ENCODE results near the gene KRT35. TPM values are rescaled to one million over a fixed set of nuclear protein-coding genes. Genes with fewer than 3 reads are reported as not detected.

Gene KRT35
- total and polyA plus RNA-seq, 4 donors, result not detected

- Histone ChIP-seq H3K4me1 (ENCODE audit: control insufficient read depth in 5 of 5, insufficient read depth in 5 of 5, low read length in 5 of 5) (peaks cover 0 to 4% (median 0%) of the 10 kb centered on the region in 5 donors), H3K27ac (ENCODE audit: low read depth in 1 of 2, low read length in 1 of 2) (no peak overlapping the region), H3K36me3 (ENCODE audit: control insufficient read depth in 4 of 4, insufficient read depth in 4 of 4, low read length in 4 of 4) (no peaks in the 10 kb centered on the region), H3K27me3 (ENCODE audit: control insufficient read depth in 3 of 3, insufficient read depth in 3 of 3, low read length in 2 of 3) (no peaks in the 10 kb centered on the region), H3K9me3 (ENCODE audit: control insufficient read depth in 4 of 4, insufficient read depth in 3 of 4, low read length in 3 of 4) (peaks cover 0 to under 1% (median 0%) of the 10 kb centered on the region in 4 donors), H3K4me3 (no peak overlapping the region), H3K9ac (ENCODE audit: insufficient read depth in 1 of 2, low read length in 2 of 2) (no peak overlapping the region)
- WGBS, 2 donors, result 77 to 82% methylated on average over 10 of the region's 10 CpGs
- TF ChIP-seq CTCF (IDR thresholded peaks at IDR 0.05; ENCODE audit: control extremely low read depth, extremely low read depth), result no peak
- no peak for ATAC-seq (ENCODE audit: insufficient read depth, low FRiP score)
- no peak for DNase-seq
These were observed 30.8 kb upstream of the KRT35 start for GRCh38 chr17:41511716-41512115.

- no peak for DNase-seq
- peaks cover 0 to 3% (median 0%) of the 10 kb centered on the region in 5 donors for H3K4me1 ChIP-seq (ENCODE audit: control insufficient read depth in 5 of 5, insufficient read depth in 5 of 5, low read length in 5 of 5)
- H3K9me3 ChIP-seq (ENCODE audit: control insufficient read depth in 4 of 4, insufficient read depth in 3 of 4, low read length in 3 of 4), result no peaks in the 10 kb centered on the region
- peak; percentile 31 for ATAC-seq (ENCODE audit: insufficient read depth, low FRiP score)
- TF ChIP-seq CTCF (IDR thresholded peaks at IDR 0.05; ENCODE audit: control extremely low read depth, extremely low read depth), result no peak
- H3K36me3 ChIP-seq (ENCODE audit: control insufficient read depth in 4 of 4, insufficient read depth in 4 of 4, low read length in 4 of 4), result no peaks in the 10 kb centered on the region
- peak overlapping the region in 1 of 2 donors; percentile 28 for H3K27ac ChIP-seq (ENCODE audit: low read depth in 1 of 2, low read length in 1 of 2)
- no peaks in the 10 kb centered on the region for H3K27me3 ChIP-seq (ENCODE audit: control insufficient read depth in 3 of 3, insufficient read depth in 3 of 3, low read length in 2 of 3)
- 59 to 62% methylated on average over 4 of the region's 4 CpGs for WGBS, 2 donors
- H3K4me3 ChIP-seq, result no peak overlapping the region
- H3K9ac ChIP-seq (ENCODE audit: insufficient read depth in 1 of 2, low read length in 2 of 2), result no peak overlapping the region
These were observed 30.2 kb upstream of the KRT35 start for GRCh38 chr17:41511116-41511515.

- 74 to 83% methylated on average over 7 of the region's 7 CpGs for WGBS, 2 donors
- no peak overlapping the region for H3K9ac ChIP-seq (ENCODE audit: insufficient read depth in 1 of 2, low read length in 2 of 2)
- H3K27ac ChIP-seq (ENCODE audit: low read depth in 1 of 2, low read length in 1 of 2), result no peak overlapping the region
These were observed 29.5 kb upstream of the KRT35 start for GRCh38 chr17:41510251-41511065.

More at GRCh38 chr17:41510251-41511065, 29.5 kb upstream of the KRT35 start:
- Histone ChIP-seq H3K4me3 (no peak overlapping the region), H3K36me3 (ENCODE audit: control insufficient read depth in 4 of 4, insufficient read depth in 4 of 4, low read length in 4 of 4) (no peaks in the 10 kb centered on the region), H3K4me1 (ENCODE audit: control insufficient read depth in 5 of 5, insufficient read depth in 5 of 5, low read length in 5 of 5) (peaks cover 0 to 7% (median 0%) of the 10 kb centered on the region in 5 donors), H3K27me3 (ENCODE audit: control insufficient read depth in 3 of 3, insufficient read depth in 3 of 3, low read length in 2 of 3) (no peaks in the 10 kb centered on the region), H3K9me3 (ENCODE audit: control insufficient read depth in 4 of 4, insufficient read depth in 3 of 4, low read length in 3 of 4) (no peaks in the 10 kb centered on the region)
- TF ChIP-seq CTCF (IDR thresholded peaks at IDR 0.05; ENCODE audit: control extremely low read depth, extremely low read depth), result no peak
- DNase-seq, result no peak
- no peak for ATAC-seq (ENCODE audit: insufficient read depth, low FRiP score)

Measured in lung (tissue), 12 donors.